HG03520 (cell line): ENCODE measurements around the gene DNAJB12.
"Not testable (repeated sequence)": the region's sequence is repeated elsewhere in the genome, so short reads cannot be mapped to it uniquely, and the experiment has no call there.

Source experiments
- ATAC-seq: cut with Tn5 transposase; IDR thresholded peaks from one replicate; pipeline ENCODE4 v1.9.1; 2021; ENCODE audit warnings: mild to moderate bottlenecking, moderate library complexity; ENCODE audit not compliant: unreplicated experiment

The DNAJB12 gene

GRCh38 chr10:72332423-72333111 lies 22.2 kb downstream of the DNAJB12 start:
- ATAC-seq: no peak

DNA sequence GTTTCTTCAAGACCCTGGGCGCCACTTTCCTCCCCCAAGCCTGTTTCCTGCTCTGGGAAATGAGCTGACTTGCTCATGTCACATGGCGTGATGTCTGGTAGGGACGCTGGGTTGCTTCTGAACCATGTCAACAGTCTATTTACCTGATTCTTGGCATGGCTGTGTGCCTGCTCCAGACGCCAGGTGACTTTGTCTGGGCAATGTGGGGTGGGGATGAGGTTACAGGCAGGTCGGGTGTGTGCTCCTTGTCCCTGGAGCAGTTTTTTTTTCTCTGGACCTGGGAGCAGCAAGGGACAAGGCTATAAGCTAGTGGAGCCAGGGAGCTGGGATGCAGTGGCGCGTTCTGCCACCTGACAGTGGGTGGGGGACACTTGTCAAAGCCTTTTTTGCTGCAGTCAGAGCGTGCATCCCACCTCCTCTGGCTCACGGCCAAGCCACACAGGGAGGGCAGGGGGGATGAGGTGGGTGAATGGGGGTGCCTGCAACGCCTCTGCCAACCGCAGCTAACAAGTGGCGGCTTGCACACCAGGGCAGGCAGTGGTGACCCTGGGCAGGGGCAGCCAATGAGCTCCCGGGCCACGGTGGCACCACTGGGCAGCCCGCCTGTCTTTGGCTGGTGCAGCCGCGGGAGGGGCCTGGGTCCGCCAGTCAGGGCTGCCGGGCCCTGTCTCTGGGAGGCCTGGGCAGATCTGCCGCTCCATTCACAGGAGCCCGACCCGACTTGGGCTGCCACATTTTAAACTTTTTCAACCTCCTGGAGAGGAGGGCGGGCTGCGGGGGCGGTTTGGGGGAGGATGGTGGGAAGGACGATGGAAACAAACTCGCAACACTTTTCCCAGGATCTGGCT lies 22.9 kb downstream of the DNAJB12 start:
- ATAC-seq: peak; percentile 38

GRCh38 chr10:72330069-72330426 lies 24.7 kb downstream of the DNAJB12 start:
- no peak for ATAC-seq

DNA sequence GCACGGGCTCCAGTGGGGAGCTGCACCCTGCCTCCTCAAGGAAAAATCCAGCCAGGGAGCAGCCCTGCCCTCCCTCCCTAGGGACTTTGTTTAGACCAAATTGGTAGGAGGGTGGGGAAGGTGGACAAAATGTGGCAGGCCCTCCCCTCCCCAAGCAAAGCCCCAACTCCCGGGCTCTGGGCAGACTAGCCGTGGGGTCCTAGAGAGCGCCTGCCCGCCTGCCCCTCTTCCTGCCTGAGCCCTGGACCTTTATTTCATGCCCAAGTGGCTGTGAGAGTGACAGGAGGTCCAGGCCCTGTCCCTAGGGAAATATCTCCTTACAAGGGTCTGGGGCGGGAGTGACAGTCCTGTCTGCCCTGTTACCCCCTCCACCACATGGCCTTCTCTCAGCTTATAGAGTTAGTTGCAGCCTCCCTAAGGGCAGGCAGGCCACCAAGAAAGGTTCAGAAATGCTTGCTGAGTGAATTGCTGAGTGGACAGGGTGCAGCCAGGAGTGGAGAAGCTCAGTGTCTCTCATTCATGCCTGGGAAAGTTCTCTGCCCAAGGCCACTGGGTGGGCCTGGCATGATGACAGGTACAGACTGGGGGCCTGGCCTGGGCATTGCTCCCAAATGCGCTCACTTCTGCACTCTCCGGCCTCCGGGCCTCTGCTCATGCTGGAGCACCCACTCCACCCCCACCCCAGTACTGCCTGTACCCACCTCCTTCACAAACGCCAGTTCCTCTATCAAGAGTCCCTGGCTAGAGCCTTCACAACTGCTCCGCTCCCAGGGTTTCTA lies 25.2 kb downstream of the DNAJB12 start:
- no peak for ATAC-seq

- ATAC-seq: no peak
Observed at GRCh38 chr10:72328829-72329204, 25.9 kb downstream of the DNAJB12 start.

GRCh38 chr10:72328045-72328828 lies 26.5 kb downstream of the DNAJB12 start:
- no peak for ATAC-seq

- not testable (repeated sequence) for ATAC-seq
Observed at GRCh38 chr10:72326665-72327603, 27.8 kb downstream of the DNAJB12 start.

- not testable (repeated sequence) for ATAC-seq
Observed at GRCh38 chr10:72325243-72326175, 29.2 kb downstream of the DNAJB12 start.

GRCh38 chr10:72323771-72324191 lies 30.9 kb downstream of the DNAJB12 start:
- ATAC-seq: no peak

DNA sequence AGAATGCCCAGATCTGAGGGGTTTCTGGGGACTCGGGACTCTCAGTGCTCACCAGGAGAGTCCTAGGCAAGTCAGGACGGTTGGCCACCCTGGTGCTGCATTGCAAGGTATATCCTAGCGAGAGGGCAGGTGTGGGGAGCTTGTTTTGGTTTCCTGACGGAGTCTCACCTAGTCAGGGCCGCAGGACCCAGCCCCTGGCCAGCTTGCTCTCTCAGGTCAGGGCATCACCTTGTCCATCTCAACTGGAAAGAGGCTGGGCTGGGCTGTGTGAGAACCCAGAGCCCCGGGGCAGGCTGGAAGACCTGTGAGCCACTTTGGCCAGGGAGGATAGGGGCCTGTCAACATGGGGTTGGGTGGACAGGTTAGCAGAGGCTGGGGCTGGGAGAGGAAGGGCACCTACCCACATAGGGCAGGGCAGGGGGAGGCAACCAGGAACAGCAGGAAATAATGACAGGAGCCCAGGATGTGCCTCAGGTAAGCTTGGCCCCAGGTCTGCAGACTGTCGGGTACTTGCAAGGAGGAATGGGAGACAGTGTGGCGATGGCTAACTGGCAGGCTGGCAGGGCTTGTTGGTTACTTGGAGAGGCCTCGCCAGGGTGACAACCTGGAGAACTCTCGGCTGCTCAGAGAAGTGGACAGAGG lies 31.5 kb downstream of the DNAJB12 start:
- no peak for ATAC-seq

- ATAC-seq: no peak
Observed at GRCh38 chr10:72322280-72323058, 32.2 kb downstream of the DNAJB12 start.

- no peak for ATAC-seq
Observed at GRCh38 chr10:72322030-72322279, 32.8 kb downstream of the DNAJB12 start.

DNA sequence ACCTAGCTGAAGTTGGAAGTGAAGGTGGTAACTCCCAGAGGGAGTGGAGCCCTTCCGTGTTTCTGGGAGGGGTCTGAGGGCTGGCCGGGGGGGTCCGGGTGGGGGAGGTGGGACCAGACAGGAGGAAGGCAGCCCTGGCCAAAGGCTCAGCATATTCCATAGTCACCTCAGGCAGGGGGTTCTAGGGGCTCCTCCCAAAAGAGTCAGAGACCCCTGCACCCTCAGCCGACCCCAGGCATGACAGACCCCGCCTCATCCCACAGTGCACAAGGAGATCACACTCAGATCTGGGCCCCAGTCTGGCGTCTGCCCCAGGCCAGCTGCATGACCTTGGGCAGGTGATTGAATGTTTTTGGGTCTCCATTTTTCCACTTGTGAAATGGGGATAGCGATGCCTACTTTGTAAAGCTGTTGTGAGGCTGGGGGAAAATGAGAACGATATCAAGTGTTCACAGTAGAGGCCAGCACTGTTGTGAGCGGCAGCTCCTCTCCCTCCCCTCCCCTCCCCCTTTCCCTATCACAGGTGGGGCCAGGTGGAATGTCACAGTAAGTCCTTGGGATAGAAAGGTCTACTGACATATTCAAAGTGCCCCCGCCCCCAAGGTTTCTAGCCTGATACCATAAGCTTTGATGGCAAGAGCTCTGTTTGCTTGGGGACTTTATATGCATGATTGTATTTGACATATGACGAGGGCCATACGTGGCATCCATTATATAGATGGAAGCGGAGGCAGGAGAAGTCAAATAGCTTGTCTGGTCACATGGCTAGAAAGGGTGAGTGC lies 33.3 kb downstream of the DNAJB12 start:
- no peak for ATAC-seq

GRCh38 chr10:72320676-72321247 lies 34.0 kb downstream of the DNAJB12 start:
- ATAC-seq: peak; percentile 65

- ATAC-seq: peak; percentile 44
Observed at GRCh38 chr10:72319416-72320254, 35.1 kb downstream of the DNAJB12 start.
